HepG2 (cell line): Measurements from ENCODE around the gene TXN2. TPM values are rescaled to one million over a fixed set of nuclear protein-coding genes. Genes with fewer than 3 reads are reported as not detected.

Source experiments
- ATAC-seq: fragments of 200-7000 bp; cut with Tn5 transposase; 3 replicates; pipeline ENCODE4 v1.9.1; 2020; ENCODE audit warnings: mild to moderate bottlenecking, moderate library complexity
- BruUV-seq: library from RNA; stranded (reverse); fragments of 400-500 nt; replicated peaks from 2 replicates; lab custom pipeline; 2021; lab: Mats Ljungman, UMichigan
- CTCF ChIA-PET: fragments of 300-600 bp; formaldehyde crosslinking; extraction: SDS; loops from one replicate; lab custom pipeline; 2021; ENCODE audit warnings: low total read pairs, inconsistent platforms, low intra/inter-chr PET ratio; lab: Yijun Ruan, JAX
- POLR2A ChIA-PET: fragments of 350-600 bp; sonication (Branson Sonifier 250); formaldehyde crosslinking; loops from one replicate; lab custom pipeline; 2020; ENCODE audit warnings: antibody characterized with exemption, inconsistent platforms; lab: Yijun Ruan, JAX
- DNase-seq: peaks from one replicate; pipeline ENCODE4 v3.0.0-alpha.2; 2015; ENCODE audit warnings: low spot score
- FAIRE-seq: peaks from 3 replicates; lab custom pipeline; 2011; peaks lifted over from hg19 to GRCh38; lab: Jason Lieb, UNC
- H2AFZ ChIP-seq: one replicate; pipeline ENCODE4 v1.6.1; 2011; ENCODE audit warnings: low read length, inconsistent platforms
- H3K27ac ChIP-seq: fragments of 300-600 bp; 3 replicates; pipeline ENCODE4 v1.8.0; 2011; ENCODE audit warnings: mixed run types, mild to moderate bottlenecking, mixed read lengths, low read length, inconsistent platforms; ENCODE audit not compliant: insufficient read depth; ENCODE audit errors: extremely low read length
- H3K27me3 ChIP-seq, 2 experiments: fragments of 200-600 bp in 1 of 2; 2 replicates in 1 of 2; 3 replicates in 1 of 2; pipeline versions ENCODE4 v1.6.0 to v1.8.0; 2011; ENCODE audit warnings: low read length in 2 of 2, mild to moderate bottlenecking in 2 of 2, moderate library complexity in 2 of 2, inconsistent platforms in 1 of 2; ENCODE audit not compliant: insufficient read depth in 2 of 2, control insufficient read depth in 1 of 2
- H3K36me3 ChIP-seq, 2 experiments: fragments of 200-600 bp in 1 of 2; replicated peaks in 1 of 2; 2 replicates in 1 of 2; 3 replicates in 1 of 2; pipeline versions ENCODE4 v1.5.1 to v1.8.0; 2011; ENCODE audit warnings: low read length in 2 of 2, inconsistent platforms in 1 of 2; ENCODE audit not compliant: insufficient read depth in 2 of 2, control insufficient read depth in 1 of 2
- H3K4me1 ChIP-seq: 2 replicates; pipeline ENCODE4 v1.5.1; 2012; ENCODE audit warnings: low read length, inconsistent platforms; ENCODE audit not compliant: insufficient read depth
- H3K4me2 ChIP-seq: 2 replicates; pipeline ENCODE4 v1.6.0; 2011; ENCODE audit warnings: low read depth, low read length, inconsistent platforms
- H3K4me3 ChIP-seq, 3 experiments: fragments of 200-600 bp in 1 of 3; sonication (generic), shearing (Covaris generic) in 1 of 3; replicated peaks in 1 of 3; 2 replicates each; pipeline ENCODE4 v1.5.1; 2011 to 2016; ENCODE audit warnings: low read length in 3 of 3, inconsistent platforms in 2 of 3, low read depth in 2 of 3, mild to moderate bottlenecking in 2 of 3, control low read depth in 1 of 3, mixed read lengths in 1 of 3; ENCODE audit not compliant: insufficient read depth in 1 of 3
- H3K79me2 ChIP-seq: one replicate; pipeline ENCODE4 v1.6.1; 2011; ENCODE audit warnings: low read length, inconsistent platforms; ENCODE audit not compliant: insufficient read depth
- H3K9ac ChIP-seq: 2 replicates; pipeline ENCODE4 v1.6.0; 2011; ENCODE audit warnings: mild to moderate bottlenecking, low read depth, low read length, inconsistent platforms; ENCODE audit not compliant: insufficient read depth
- H3K9me3 ChIP-seq: 2 replicates; pipeline ENCODE4 v1.5.1; 2012; ENCODE audit warnings: mild to moderate bottlenecking, low read length
- H4K20me1 ChIP-seq: 2 replicates; pipeline ENCODE4 v1.6.0; 2011; ENCODE audit warnings: inconsistent platforms, mild to moderate bottlenecking, low read length, moderate library complexity; ENCODE audit not compliant: insufficient read depth
- AGO2 ChIP-seq: fragments of 200-400 bp; formaldehyde crosslinking; optimal IDR thresholded peaks from 2 replicates; pipeline ENCODE3; 2017; ENCODE audit warnings: mild to moderate bottlenecking, low read depth, low read length, moderate library complexity
- ATAD3A ChIP-seq: sonication (generic); formaldehyde crosslinking; IDR thresholded peaks from 2 replicates; pipeline ENCODE4 v1.4.0; 2020; ENCODE audit warnings: missing genetic modification reagents
- CREBL2 ChIP-seq: sonication (generic); formaldehyde crosslinking; IDR thresholded peaks from 2 replicates; pipeline ENCODE4 v1.8.1; 2023; ENCODE audit warnings: missing genetic modification reagents, mild to moderate bottlenecking, borderline replicate concordance
- MAFG ChIP-seq: sonication (generic); formaldehyde crosslinking; IDR thresholded peaks from 2 replicates; pipeline ENCODE4 v1.5.1; 2020; ENCODE audit warnings: mild to moderate bottlenecking, missing genetic modification reagents
- SIX1 ChIP-seq: sonication (generic); formaldehyde crosslinking; IDR thresholded peaks from 2 replicates; pipeline ENCODE4 v1.4.0; 2020; ENCODE audit warnings: missing genetic modification reagents, borderline replicate concordance
- SMAD9 ChIP-seq: sonication (generic); formaldehyde crosslinking; IDR thresholded peaks from 2 replicates; pipeline ENCODE4 v1.5.1; 2020; ENCODE audit warnings: mild to moderate bottlenecking, missing genetic modification reagents
- SP5 ChIP-seq: IDR thresholded peaks from 2 replicates; pipeline ENCODE4 v1.6.1; 2016; ENCODE audit warnings: low read depth, borderline replicate concordance
- TCF7 ChIP-seq: sonication (generic); IDR thresholded peaks from 2 replicates; pipeline ENCODE4 v1.6.1; 2016; ENCODE audit warnings: antibody characterized with exemption, low read depth
- ZFP1 ChIP-seq: IDR thresholded peaks from 2 replicates; pipeline ENCODE4 v1.6.1; 2016
- ZNF256 ChIP-seq: sonication (generic); formaldehyde crosslinking; conservative IDR thresholded peaks from 2 replicates; pipeline ENCODE4 v1.4.0; 2020; ENCODE audit warnings: missing genetic modification reagents
- ZNF781 ChIP-seq: sonication (generic); formaldehyde crosslinking; IDR thresholded peaks from 2 replicates; pipeline ENCODE4 v1.5.1; 2020; ENCODE audit warnings: borderline replicate concordance, mild to moderate bottlenecking, missing genetic modification reagents; ENCODE audit errors: not compliant biosample characterization
- WGBS: methylation state at CpG from one replicate; pipeline ENCODE4 v1.1.6; 2017; ENCODE audit warnings: low lambda C conversion rate; 5-methylcytosine and 5-hydroxymethylcytosine counted together
- in situ Hi-C: cut with HindIII; loops from 2 replicates; pipeline ENCODE4 v1.10.0; 2017; ENCODE audit warnings: low pct_unique_long_range_greater_than_20kb; ENCODE audit not compliant: extremely low pct_ligation_motif_present
- intact Hi-C: fragments of 100-400 bp; cut with micrococcal nuclease; formaldehyde crosslinking; loops from one replicate; pipeline ENCODE4 v1.10.0; 2022; ENCODE audit not compliant: unreplicated experiment
- polyA plus RNA-seq, 8 experiments: library from polyadenylated mRNA; depleted of rRNA in 3 of 8; stranded (reverse) in 7 of 8; unstranded in 1 of 8; fragments of >200 nt; fragmentation: Illumina TruSeq in 4 of 8; extraction: Trizol in 4 of 8; gene quantifications; 2 replicates each; pipeline versions ENCODE4 v1.2.1 to v1.2.3, GENCODE V29; 2011 to 2016; ENCODE audit warnings: low read depth in 4 of 8, missing spikeins in 1 of 8, mixed read lengths in 1 of 8; ENCODE audit not compliant: insufficient read depth in 1 of 8
- total RNA-seq, 5 experiments: library from RNA; depleted of rRNA; stranded (reverse); fragments of >200 nt; fragmentation: Illumina TruSeq; extraction: Trizol; gene quantifications; 2 replicates each; pipeline ENCODE4 v1.2.3, GENCODE V29; 2016; ENCODE audit warnings: low read depth in 1 of 5
- TF ChIP-seq, protein P1 (sequence below): sonication (generic); formaldehyde crosslinking; IDR thresholded peaks from 2 replicates; pipeline ENCODE4 v1.9.0; 2021; ENCODE audit warnings: missing genetic modification reagents, borderline replicate concordance
- TF ChIP-seq, protein P2 (sequence below): sonication (generic); formaldehyde crosslinking; IDR thresholded peaks from 2 replicates; pipeline ENCODE4 v1.4.0; 2020; ENCODE audit warnings: missing genetic modification reagents

Gene TXN2
- total and polyA plus RNA-seq, 2 of the 13 experiments (the other 11 are each of a cell fraction or from before 2014, with no cell fraction given), result 41.4 to 109 TPM

DNA sequence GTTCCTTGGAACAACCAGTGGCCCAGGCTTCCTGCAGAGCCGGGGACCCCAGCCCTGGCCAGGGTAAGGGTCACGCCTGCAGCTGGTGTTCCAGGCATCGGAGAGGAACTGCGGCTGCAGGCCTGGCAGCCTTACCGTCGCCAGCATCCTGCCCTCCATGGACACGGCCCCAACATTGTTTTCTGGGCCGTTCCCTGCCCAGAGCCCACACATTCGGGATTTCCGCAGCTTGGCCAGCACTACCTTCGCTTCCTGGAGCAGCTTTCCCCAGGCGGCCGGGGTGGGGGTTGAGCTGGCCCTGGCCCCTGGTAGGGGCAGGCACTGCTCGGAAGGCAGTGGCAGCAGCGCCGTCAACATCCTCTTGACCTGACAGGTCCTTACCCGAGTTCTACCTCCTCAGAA is 17.7 kb downstream of the TXN2 start:
- H3K9ac ChIP-seq, result no peak overlapping the region
- H3K79me2 ChIP-seq, result no peaks in the 10 kb centered on the region
- BruUV-seq, result no TSS peak
- ATAC-seq, result no peak
- FAIRE-seq, result no peak
- WGBS, result 87% methylated on average over 12 of the region's 17 CpGs
- in situ Hi-C loops (no loop called here), intact Hi-C loops (no loop called here)
- DNase-seq, result no peak
- H3K27me3 ChIP-seq, result no peaks in the 10 kb centered on the region
- peaks cover 0 to 12% of the 10 kb centered on the region in 2 experiments; a peak in 2 of 5 replicates for H3K36me3 ChIP-seq
- H4K20me1 ChIP-seq, result no peaks in the 10 kb centered on the region
- TF ChIP-seq AGO2 (peak; percentile 52), ZNF781 (CRISPR knock-in tag) (no peak)
- no peak overlapping the region for H3K4me3 ChIP-seq
- H2AFZ ChIP-seq, result no peak overlapping the region
- ChIA-PET POLR2A (interaction anchor here (0.7 to 3.2 kb wide), 4 partner anchors 18 to 112 kb away, joined by 3 to 10 read pairs (median 5); partner anchors contain the start of gene TXN2), CTCF (no interaction called here)
- no peak overlapping the region for H3K27ac ChIP-seq
- H3K4me1 ChIP-seq, result peaks cover 39% of the 10 kb centered on the region
- H3K4me2 ChIP-seq, result no peak overlapping the region
- H3K9me3 ChIP-seq, result no peaks in the 10 kb centered on the region

DNA sequence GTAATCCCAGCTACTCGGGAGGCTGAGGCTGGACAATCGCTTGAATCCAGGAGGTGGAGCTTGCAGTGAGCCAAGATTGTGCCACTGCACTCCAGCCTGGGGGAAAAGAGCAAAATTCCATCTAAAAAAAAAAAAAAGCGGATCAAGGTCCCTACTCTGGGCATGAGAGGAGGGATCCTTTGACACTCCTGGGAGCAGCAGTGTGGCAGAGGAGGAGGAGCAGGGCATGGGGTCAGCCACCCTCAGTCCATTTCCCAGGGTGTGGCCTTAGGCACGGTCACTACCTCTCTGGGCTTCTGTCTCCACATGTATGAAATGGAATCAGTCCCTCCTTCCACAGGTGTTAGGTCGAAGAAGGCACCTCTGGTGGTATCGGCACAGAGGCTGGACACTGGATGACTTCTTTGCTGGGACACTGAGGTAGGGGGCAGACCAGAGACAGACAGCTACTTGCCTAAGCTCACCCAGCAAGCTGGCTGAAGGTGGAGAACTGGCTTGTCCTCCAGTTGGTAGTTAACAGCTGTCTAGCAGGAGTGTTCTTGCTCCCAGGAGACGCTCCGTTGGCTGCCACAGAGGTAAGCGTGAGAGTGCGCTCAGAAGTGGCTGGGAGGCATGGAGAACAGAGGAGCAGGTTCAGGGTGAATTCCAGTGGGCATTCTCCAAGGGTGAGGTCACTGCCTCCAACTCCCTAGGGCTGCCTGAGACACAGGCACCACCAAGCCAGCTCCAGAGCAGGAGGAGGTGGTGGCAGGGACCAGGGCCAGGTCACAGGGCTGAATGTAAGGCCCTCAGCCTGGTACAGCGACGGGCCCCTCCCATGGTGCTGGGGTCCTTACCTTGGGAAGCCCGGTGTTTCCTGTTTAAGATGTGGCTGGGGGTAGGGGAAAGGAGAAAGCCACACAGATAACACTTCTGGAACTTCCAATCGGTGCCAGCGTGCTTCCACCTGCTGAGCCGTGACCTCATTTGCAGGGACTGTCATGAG is 19.5 kb downstream of the TXN2 start:
- intact Hi-C loops (no loop called here), in situ Hi-C loops (no loop called here)
- peak overlapping the region in 1 of 3 experiments; percentile 46; a peak in 2 of 6 replicates for H3K4me3 ChIP-seq
- H3K36me3 ChIP-seq, result peaks cover 0 to 5% of the 10 kb centered on the region in 2 experiments; a peak in 1 of 5 replicates
- no peaks in the 10 kb centered on the region for H3K27me3 ChIP-seq
- ChIA-PET CTCF (no interaction called here), POLR2A (interaction anchor here (0.7 to 3.2 kb wide), 10 partner anchors 8 to 259 kb away, joined by 3 to 10 read pairs (median 6); partner anchors contain the start of gene MYH9)
- peak overlapping the region; percentile 71 for H3K4me2 ChIP-seq
- H2AFZ ChIP-seq, result no peak overlapping the region
- peaks cover 54% of the 10 kb centered on the region for H3K4me1 ChIP-seq
- TSS peak; percentile 68 for BruUV-seq
- H3K9me3 ChIP-seq, result no peaks in the 10 kb centered on the region
- WGBS, result 30% methylated on average over 13 of the region's 16 CpGs
- H3K79me2 ChIP-seq, result no peaks in the 10 kb centered on the region
- FAIRE-seq (peak; percentile 37), DNase-seq (peak; percentile 63), ATAC-seq (peak; percentile 74)
- H3K9ac ChIP-seq, result peak overlapping the region; percentile 51
- H3K27ac ChIP-seq, result no peak overlapping the region
- H4K20me1 ChIP-seq, result no peaks in the 10 kb centered on the region
- TF ChIP-seq SP5 (CRISPR knock-in tag) (peak; percentile 70; the same call in 1 of the 2 replicates), CREBL2 (CRISPR knock-in tag) (no peak), MAFG (CRISPR knock-in tag) (no peak), SIX1 (CRISPR knock-in tag) (no peak), SMAD9 (no peak), ZFP1 (CRISPR knock-in tag) (no peak), ATAD3A (CRISPR knock-in tag) (no peak), TCF7 (no peak), ZNF256 (CRISPR knock-in tag) (no peak)
- TF ChIP-seq, protein P1, sequence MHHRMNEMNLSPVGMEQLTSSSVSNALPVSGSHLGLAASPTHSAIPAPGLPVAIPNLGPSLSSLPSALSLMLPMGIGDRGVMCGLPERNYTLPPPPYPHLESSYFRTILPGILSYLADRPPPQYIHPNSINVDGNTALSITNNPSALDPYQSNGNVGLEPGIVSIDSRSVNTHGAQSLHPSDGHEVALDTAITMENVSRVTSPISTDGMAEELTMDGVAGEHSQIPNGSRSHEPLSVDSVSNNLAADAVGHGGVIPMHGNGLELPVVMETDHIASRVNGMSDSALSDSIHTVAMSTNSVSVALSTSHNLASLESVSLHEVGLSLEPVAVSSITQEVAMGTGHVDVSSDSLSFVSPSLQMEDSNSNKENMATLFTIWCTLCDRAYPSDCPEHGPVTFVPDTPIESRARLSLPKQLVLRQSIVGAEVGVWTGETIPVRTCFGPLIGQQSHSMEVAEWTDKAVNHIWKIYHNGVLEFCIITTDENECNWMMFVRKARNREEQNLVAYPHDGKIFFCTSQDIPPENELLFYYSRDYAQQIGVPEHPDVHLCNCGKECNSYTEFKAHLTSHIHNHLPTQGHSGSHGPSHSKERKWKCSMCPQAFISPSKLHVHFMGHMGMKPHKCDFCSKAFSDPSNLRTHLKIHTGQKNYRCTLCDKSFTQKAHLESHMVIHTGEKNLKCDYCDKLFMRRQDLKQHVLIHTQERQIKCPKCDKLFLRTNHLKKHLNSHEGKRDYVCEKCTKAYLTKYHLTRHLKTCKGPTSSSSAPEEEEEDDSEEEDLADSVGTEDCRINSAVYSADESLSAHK (CRISPR knock-in tag), result no peak
- TF ChIP-seq, protein P2, sequence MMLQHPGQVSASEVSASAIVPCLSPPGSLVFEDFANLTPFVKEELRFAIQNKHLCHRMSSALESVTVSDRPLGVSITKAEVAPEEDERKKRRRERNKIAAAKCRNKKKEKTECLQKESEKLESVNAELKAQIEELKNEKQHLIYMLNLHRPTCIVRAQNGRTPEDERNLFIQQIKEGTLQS, result peak; percentile 82
